ENCODE data around the gene SEC14L5.

DNA sequence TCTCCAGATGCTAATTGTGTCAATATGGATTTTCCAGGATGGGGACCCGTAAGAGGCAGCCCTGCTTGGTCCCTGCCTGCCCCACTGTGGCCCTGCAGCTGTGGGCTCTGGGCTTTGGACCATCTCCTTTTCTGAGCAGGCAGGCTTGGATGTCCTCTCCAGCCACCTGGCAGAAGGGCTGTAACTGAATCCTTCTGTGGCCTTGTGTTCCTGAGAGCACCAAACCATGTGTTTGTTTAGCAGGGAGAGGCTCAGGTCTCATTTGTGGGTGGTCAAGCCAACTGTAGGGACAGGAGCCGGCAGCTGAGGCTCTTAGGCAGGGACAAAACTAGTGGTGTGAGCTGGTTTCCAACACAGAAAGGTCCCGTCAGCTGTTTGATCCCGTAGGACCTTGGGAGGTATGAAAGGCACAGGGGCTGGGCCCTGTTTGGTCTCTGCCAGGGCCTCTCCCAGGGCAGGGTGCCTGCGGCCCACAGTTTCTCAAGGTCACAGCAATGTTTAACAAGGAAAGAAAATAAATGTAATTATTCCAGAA, 18.5 kb downstream of the SEC14L5 start:
- TF ChIP-seq EZH2 (IDR thresholded peaks at IDR 0.05; ENCODE audit: borderline replicate concordance, insufficient read depth, low read length, poor library complexity, severe bottlenecking): no peak
- TF ChIP-seq, protein P1, sequence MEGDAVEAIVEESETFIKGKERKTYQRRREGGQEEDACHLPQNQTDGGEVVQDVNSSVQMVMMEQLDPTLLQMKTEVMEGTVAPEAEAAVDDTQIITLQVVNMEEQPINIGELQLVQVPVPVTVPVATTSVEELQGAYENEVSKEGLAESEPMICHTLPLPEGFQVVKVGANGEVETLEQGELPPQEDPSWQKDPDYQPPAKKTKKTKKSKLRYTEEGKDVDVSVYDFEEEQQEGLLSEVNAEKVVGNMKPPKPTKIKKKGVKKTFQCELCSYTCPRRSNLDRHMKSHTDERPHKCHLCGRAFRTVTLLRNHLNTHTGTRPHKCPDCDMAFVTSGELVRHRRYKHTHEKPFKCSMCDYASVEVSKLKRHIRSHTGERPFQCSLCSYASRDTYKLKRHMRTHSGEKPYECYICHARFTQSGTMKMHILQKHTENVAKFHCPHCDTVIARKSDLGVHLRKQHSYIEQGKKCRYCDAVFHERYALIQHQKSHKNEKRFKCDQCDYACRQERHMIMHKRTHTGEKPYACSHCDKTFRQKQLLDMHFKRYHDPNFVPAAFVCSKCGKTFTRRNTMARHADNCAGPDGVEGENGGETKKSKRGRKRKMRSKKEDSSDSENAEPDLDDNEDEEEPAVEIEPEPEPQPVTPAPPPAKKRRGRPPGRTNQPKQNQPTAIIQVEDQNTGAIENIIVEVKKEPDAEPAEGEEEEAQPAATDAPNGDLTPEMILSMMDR (IDR thresholded peaks at IDR 0.05; ENCODE audit: poor library complexity, severe bottlenecking): no peak
- no peak for TF ChIP-seq RAD21 (conservative IDR thresholded peaks at IDR 0.05)
- TF ChIP-seq, protein P2, sequence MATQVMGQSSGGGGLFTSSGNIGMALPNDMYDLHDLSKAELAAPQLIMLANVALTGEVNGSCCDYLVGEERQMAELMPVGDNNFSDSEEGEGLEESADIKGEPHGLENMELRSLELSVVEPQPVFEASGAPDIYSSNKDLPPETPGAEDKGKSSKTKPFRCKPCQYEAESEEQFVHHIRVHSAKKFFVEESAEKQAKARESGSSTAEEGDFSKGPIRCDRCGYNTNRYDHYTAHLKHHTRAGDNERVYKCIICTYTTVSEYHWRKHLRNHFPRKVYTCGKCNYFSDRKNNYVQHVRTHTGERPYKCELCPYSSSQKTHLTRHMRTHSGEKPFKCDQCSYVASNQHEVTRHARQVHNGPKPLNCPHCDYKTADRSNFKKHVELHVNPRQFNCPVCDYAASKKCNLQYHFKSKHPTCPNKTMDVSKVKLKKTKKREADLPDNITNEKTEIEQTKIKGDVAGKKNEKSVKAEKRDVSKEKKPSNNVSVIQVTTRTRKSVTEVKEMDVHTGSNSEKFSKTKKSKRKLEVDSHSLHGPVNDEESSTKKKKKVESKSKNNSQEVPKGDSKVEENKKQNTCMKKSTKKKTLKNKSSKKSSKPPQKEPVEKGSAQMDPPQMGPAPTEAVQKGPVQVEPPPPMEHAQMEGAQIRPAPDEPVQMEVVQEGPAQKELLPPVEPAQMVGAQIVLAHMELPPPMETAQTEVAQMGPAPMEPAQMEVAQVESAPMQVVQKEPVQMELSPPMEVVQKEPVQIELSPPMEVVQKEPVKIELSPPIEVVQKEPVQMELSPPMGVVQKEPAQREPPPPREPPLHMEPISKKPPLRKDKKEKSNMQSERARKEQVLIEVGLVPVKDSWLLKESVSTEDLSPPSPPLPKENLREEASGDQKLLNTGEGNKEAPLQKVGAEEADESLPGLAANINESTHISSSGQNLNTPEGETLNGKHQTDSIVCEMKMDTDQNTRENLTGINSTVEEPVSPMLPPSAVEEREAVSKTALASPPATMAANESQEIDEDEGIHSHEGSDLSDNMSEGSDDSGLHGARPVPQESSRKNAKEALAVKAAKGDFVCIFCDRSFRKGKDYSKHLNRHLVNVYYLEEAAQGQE (IDR thresholded peaks at IDR 0.05; ENCODE audit: borderline replicate concordance): no peak
- TF ChIP-seq TAF1 (IDR thresholded peaks at IDR 0.05; ENCODE audit: low read depth): no peak
- TF ChIP-seq POLR2AphosphoS5 (IDR thresholded peaks at IDR 0.05): no peak
- no peak for TF ChIP-seq EP300 (conservative IDR thresholded peaks at IDR 0.05; ENCODE audit: poor library complexity, severe bottlenecking)

Measured in neural cell (in vitro differentiated cells).